GDM1 (cell line): ENCODE data around the gene ZNF419.

Experiments used
- DNase-seq: peaks from one replicate; lab custom pipeline; 2025; lab: John Stamatoyannopoulos, UW

The ZNF419 gene

GRCh38 chr19:57537953-57538547 is 50.5 kb downstream of the ZNF419 start:
- no peak for DNase-seq
